ENCODE data around the gene ARHGAP15.
A peak's percentile ranks its signal among the peaks of the same experiment; 100 is the strongest.

Gene ARHGAP15

DNA sequence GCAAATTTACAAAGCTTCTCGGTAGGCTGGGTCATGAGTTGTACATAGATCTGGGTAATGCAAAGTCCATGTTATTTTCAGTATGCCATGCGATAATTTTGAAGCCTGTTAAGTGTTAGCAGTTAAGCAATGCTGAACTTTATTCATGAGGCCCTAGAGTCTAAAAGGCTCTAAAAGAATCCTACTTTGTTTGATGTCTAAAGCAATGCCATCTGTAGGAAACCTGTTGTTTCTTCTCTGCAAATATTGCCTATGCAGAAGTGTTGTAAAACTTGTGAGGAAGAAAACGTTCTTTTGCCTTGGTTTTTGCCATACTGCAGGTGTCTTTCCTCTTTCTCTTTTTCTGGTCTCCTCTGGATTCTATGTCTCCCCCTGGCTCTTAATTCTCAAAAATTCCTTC lies 9.1 kb downstream of the ARHGAP15 start:
- no peaks in the 10 kb centered on the region for H3K9me3 ChIP-seq
- H3K4me1 ChIP-seq (ENCODE audit: control insufficient read depth in 1 of 2, insufficient read depth in 1 of 2, low read depth in 1 of 2, low read length in 1 of 2) = peaks cover 76 to 89% of the 10 kb centered on the region in 2 experiments
- no peak overlapping the region for H3K4me3 ChIP-seq (ENCODE audit: low read depth in 1 of 2, low read length in 1 of 2)
- no peaks in the 10 kb centered on the region for H3K36me3 ChIP-seq
- TF ChIP-seq, protein P1, sequence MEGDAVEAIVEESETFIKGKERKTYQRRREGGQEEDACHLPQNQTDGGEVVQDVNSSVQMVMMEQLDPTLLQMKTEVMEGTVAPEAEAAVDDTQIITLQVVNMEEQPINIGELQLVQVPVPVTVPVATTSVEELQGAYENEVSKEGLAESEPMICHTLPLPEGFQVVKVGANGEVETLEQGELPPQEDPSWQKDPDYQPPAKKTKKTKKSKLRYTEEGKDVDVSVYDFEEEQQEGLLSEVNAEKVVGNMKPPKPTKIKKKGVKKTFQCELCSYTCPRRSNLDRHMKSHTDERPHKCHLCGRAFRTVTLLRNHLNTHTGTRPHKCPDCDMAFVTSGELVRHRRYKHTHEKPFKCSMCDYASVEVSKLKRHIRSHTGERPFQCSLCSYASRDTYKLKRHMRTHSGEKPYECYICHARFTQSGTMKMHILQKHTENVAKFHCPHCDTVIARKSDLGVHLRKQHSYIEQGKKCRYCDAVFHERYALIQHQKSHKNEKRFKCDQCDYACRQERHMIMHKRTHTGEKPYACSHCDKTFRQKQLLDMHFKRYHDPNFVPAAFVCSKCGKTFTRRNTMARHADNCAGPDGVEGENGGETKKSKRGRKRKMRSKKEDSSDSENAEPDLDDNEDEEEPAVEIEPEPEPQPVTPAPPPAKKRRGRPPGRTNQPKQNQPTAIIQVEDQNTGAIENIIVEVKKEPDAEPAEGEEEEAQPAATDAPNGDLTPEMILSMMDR (IDR thresholded peaks at IDR 0.05) = no peak
- H3K27me3 ChIP-seq = no peaks in the 10 kb centered on the region
- peak overlapping the region; percentile 92 for H3K27ac ChIP-seq

DNA sequence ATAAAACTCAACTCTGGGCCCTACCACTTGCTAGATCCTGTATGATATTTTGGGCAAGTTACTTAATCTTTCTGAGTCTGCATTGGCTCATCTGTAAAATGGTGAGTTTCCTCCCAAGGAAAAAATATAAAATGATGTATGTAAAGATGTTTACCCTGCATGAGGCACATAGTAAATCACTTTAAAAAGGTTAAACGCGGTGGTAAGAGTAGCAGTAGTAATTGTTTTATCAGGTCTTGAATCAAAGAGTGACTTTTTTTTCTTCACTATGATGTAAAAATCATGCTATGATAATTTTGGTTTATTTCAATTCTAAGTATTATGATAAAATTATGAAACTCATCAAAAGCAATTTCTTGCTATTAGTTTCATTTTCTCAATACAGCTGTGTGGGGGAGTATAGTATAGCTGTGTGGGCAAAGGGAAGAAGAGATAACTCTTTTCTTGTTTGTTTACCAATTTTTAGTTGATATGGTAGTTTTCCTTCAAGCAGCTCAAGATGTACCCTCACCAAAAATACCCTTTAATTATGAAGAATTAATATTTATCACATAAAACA lies 10.7 kb downstream of the ARHGAP15 start:
- peaks cover 92 to 93% of the 10 kb centered on the region in 2 experiments for H3K4me1 ChIP-seq (ENCODE audit: control insufficient read depth in 1 of 2, insufficient read depth in 1 of 2, low read depth in 1 of 2, low read length in 1 of 2)
- H3K27me3 ChIP-seq = no peaks in the 10 kb centered on the region
- H3K9me3 ChIP-seq = no peaks in the 10 kb centered on the region
- TF ChIP-seq, protein P1 (IDR thresholded peaks at IDR 0.05) = no peak
- H3K36me3 ChIP-seq = no peaks in the 10 kb centered on the region
- peak overlapping the region; percentile 92 for H3K27ac ChIP-seq
- H3K4me3 ChIP-seq (ENCODE audit: low read depth in 1 of 2, low read length in 1 of 2) = no peak overlapping the region

DNA sequence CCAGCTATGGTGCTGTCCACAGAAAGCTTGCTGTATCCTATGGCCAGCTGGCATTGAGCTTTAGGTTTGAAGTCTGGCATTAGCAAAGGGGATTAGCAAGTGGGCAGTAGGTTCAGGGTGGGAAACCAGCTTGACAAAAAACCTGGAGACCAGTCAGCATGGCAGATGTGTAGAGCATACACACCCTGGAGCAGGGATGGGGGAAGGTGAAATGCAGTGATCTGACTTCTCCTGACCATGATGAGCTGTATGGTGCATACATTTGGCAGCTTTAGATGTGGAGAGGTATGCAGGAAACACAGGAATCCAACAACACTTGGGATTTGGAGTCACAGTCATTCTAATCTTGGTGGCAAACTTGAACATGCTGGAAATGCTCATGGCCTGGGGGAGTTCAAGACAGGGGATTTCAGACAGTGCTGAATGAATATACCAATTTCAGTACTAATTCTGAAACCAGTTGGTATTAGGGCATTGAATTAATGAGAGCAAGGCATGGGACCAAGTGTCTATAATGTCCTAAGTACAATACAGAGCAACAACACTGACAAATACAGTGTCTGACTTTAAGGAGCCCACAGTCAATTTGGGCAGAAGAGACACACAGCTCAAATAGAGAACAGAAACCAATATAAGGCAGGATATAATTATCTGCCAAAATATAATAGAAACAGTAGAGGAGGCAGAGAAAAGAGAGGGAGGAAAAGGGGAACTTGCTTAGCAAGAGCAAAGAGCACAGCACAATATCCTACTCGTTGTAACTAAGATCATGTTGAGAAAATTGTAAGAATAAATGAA lies 11.8 kb downstream of the ARHGAP15 start:
- Histone ChIP-seq H3K36me3 (no peaks in the 10 kb centered on the region), H3K4me3 (ENCODE audit: low read depth in 1 of 2, low read length in 1 of 2) (no peak overlapping the region), H3K4me1 (ENCODE audit: control insufficient read depth in 1 of 2, insufficient read depth in 1 of 2, low read depth in 1 of 2, low read length in 1 of 2) (peaks cover 94 to 97% of the 10 kb centered on the region in 2 experiments), H3K27me3 (no peaks in the 10 kb centered on the region), H3K9me3 (no peaks in the 10 kb centered on the region), H3K27ac (peak overlapping the region; percentile 92)
- TF ChIP-seq, protein P1 (IDR thresholded peaks at IDR 0.05) = no peak

DNA sequence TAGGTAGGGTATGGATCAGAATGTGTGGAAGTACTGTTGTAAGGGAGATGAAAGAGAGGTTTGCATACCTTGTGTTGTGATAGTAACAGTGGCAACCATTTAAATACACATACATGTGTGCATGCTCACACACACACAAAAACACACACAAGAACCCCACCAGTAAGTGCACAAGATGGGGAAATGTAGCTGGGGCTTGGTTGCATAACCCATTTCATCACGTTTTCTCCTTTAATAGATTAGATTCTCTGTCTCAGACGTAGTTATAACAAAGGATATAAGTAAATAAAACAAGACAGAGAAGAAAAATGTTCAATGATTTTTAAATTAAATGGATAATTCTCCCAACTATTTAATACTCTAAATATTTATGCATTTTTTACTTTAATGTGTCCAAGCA lies 13.4 kb downstream of the ARHGAP15 start:
- Histone ChIP-seq H3K27me3 (no peaks in the 10 kb centered on the region), H3K36me3 (no peaks in the 10 kb centered on the region), H3K27ac (peak overlapping the region; percentile 92), H3K4me1 (ENCODE audit: control insufficient read depth in 1 of 2, insufficient read depth in 1 of 2, low read depth in 1 of 2, low read length in 1 of 2) (peaks cover 100% of the 10 kb centered on the region in 2 experiments), H3K9me3 (no peaks in the 10 kb centered on the region), H3K4me3 (ENCODE audit: low read depth in 1 of 2, low read length in 1 of 2) (peak overlapping the region in 1 of 2 experiments; percentile 16)
- TF ChIP-seq, protein P1 (IDR thresholded peaks at IDR 0.05) = no peak

DNA sequence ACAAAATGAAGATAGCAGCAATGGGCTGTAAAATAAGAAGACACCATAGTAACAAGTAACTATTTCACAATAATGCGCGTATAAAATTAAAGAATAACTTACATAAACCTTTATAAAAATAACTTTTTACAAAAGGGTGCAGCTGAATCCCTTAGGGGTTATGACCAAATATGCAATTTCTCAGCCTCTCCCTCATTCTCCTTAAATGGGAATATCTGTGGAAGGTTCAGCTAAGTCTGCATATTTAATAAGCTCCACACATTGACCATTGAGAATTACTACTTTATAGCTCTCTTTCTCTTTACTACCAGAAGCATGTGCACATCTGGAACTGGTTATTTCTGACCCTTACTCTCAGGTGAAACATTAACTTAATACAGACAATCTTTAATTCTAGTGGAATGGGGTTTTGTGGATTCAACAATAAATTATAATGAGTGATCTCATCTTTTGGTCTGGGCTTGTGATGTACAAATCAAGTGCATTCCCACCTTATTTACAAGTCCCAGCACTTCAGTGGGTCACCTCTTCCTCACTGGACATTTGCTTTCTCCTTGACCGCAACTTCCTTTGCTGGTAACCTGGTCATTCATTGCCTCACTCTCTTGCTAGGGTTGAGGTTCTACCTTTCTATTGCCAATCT lies 15.7 kb downstream of the ARHGAP15 start:
- H3K9me3 ChIP-seq = no peaks in the 10 kb centered on the region
- H3K4me3 ChIP-seq (ENCODE audit: low read depth in 1 of 2, low read length in 1 of 2) = peak overlapping the region; percentile 9 to 34
- no peaks in the 10 kb centered on the region for H3K27me3 ChIP-seq
- no peaks in the 10 kb centered on the region for H3K36me3 ChIP-seq
- peak overlapping the region; percentile 92 for H3K27ac ChIP-seq
- H3K4me1 ChIP-seq (ENCODE audit: control insufficient read depth in 1 of 2, insufficient read depth in 1 of 2, low read depth in 1 of 2, low read length in 1 of 2) = peaks cover 100% of the 10 kb centered on the region in 2 experiments
- TF ChIP-seq, protein P1 (IDR thresholded peaks at IDR 0.05) = no peak

All from neutrophil (primary cell).